GM13976 (cell line): ENCODE measurements around the gene AUH.

ENCODE experiments used
- DNase-seq: peaks from one replicate; pipeline ENCODE4 v3.0.0; 2012; ENCODE audit warnings: low spot score
- in situ Hi-C: fragments of 300-500 bp; cut with MboI; formaldehyde crosslinking; loops from one replicate; pipeline ENCODE4 v1.12.0; 2022; ENCODE audit warnings: low sequenced_read_pairs, mixed read lengths, inconsistent platforms; ENCODE audit not compliant: unreplicated experiment
- TF ChIP-seq, protein P1 (sequence below): IDR thresholded peaks from 2 replicates; pipeline ENCODE4 v1.5.1; 2012; ENCODE audit warnings: borderline replicate concordance, mild to moderate bottlenecking; ENCODE audit not compliant: insufficient read depth; ENCODE audit errors: extremely low read depth, missing control alignments, control extremely low read depth

AUH gene

DNA sequence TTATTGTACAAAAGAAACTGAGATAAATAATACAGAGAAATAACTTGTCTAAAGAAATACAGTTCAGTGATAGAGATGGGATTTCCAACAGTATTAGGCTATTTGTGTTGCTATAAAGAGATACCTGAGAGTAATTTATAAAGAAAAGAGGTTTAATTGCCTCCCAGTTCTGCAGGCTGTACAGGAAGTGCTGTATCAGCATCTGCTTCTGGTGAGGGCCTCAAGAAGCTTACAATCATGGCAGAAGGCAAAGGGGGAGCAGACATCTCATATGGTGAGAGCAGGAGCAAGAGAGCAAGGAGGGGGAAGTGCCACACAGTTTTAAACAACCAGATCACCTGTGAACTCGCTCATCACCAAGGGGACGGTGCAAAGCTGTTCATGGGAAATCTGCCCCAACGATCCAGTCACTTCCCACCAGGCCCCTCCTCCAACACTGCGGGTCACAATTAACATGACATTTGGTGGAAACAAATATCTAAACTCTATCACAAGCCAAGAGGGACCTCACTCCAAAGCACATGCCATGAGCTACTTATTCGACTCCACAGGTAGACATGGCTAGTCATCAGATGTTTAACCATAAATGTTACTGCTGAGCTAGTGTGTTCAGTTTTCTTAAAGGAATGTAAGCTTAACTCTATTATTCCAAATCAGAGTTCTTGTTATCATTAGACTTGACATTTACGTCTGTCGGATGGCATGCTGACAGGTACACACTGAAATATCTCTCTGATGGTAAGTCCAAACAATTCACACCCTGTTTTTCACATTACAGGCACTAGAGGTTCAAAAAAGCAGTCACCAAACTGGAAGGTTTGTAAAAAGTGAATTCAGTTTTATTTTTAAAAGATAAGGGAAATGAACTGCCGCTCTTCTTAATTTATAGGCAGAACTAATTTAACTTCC is 82.2 kb downstream of the AUH start:
- in situ Hi-C loops, result no loop called here
- DNase-seq, result no peak
- TF ChIP-seq, protein P1, sequence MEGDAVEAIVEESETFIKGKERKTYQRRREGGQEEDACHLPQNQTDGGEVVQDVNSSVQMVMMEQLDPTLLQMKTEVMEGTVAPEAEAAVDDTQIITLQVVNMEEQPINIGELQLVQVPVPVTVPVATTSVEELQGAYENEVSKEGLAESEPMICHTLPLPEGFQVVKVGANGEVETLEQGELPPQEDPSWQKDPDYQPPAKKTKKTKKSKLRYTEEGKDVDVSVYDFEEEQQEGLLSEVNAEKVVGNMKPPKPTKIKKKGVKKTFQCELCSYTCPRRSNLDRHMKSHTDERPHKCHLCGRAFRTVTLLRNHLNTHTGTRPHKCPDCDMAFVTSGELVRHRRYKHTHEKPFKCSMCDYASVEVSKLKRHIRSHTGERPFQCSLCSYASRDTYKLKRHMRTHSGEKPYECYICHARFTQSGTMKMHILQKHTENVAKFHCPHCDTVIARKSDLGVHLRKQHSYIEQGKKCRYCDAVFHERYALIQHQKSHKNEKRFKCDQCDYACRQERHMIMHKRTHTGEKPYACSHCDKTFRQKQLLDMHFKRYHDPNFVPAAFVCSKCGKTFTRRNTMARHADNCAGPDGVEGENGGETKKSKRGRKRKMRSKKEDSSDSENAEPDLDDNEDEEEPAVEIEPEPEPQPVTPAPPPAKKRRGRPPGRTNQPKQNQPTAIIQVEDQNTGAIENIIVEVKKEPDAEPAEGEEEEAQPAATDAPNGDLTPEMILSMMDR, result no peak

DNA sequence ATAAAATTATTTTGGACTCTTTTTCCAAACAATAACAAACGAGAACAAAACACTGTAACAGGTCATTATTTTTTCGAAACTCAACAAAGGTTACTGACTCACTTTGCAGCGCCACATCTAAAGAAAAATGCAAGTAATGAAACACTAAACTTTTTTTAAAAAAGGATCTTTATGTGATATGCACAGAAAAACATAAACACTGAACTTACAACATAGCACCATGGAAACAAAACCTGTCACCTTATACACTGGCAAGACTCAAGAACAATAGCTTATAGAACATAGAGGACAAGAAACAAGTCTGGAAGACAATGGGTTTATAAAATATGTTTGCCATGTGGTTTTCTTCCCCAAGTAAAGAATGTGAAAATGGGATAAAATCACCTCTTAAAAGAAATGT is 85.2 kb downstream of the AUH start:
- DNase-seq, result no peak
- in situ Hi-C loops, result no loop called here
- TF ChIP-seq, protein P1, result no peak

DNA sequence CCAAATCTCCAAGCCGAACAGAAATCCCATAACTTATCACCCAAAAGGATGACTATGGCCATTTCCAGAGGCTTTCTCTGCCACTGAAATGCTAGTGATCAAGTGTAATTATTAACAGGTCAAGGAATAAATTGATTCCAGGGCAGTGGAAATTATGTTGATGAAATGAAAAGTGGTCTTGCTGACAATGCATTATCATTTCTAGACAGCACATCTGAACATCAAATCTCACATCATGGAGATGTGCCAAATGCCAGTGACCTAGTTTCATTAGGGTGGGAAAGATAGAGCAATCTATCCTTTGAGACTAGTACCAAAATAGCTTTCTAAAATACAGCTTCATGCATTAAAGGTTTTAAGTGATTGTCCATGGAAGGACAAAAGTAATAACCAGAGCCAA is 86.1 kb downstream of the AUH start:
- in situ Hi-C loops, result no loop called here
- DNase-seq, result no peak
- TF ChIP-seq, protein P1, result no peak

DNA sequence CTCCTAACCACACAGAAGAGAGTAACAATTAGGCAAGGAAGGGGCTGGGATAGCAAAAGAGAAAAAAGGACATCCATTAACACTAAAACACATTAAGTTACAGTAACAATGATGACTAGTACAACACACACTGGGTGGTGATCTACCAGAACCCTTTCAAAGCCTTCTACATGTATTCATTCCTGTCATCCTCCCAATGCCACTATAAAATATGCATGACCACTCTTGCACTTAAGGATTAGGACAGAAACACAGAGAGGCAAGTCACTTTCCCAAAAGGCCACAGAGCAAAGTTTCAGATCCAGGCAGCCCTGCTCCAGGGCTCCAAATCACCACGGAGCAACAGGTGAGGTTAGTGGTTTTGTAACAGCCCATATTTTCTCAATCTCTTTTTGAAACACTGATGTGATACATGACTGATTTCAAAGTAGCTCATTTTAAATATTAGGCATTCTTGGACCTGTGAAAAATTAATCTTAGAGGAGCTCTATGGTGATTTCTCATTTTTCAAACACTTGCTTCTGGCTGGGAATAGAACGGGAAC is 86.7 kb downstream of the AUH start:
- in situ Hi-C loops, result no loop called here
- no peak for DNase-seq
- TF ChIP-seq, protein P1, result no peak

DNA sequence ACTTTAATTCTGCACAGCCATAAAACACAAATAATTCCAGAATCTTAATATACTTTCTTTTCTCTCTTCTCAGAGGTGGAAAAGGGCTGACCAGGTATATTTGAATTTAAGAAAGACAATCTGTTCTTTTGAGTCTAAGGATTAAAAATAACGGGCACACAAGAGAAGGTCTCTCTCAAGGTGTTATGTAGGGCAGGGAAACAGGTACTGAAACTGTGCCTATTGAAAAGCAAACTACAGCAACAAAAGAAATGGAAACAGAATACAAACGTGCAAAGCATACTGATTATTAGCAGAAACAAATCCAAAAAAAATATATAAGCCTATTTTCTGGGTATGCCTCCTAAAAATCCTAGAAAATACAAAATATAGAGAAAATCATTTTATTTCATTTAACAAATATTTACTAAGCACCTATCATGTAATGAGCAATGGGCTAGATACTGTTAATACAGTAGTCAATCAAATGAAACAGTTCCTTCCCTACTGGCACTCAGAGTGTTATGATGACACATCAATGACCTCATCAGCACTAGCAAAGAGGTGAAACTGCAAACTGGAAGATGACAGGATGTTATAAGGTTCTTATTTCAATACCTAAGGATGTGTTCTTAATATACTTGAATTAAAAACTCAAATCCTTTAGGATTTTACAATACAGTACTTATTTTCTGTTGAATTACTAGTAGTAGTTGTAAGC is 87.7 kb downstream of the AUH start:
- in situ Hi-C loops, result no loop called here
- TF ChIP-seq, protein P1, result no peak
- DNase-seq, result peak; percentile 35

DNA sequence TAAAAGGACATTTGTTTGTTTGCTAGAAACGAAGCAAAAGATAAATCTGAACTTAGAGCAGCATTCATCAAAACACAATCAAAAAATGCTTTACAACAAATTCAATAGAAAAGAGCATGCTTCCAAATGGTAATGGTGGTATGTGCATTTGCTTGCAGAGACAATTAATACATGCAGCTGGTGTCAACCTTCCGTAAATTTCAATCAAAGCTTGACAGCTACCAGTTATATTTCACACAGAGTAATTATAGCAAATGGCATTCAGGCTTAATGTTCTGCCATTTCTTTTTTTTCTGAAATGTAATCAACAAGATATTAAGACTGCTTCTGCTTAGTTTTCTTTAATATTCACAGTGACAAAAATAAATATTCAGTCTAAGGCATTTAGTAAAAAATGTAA is 90.6 kb downstream of the AUH start:
- in situ Hi-C loops, result no loop called here
- TF ChIP-seq, protein P1, result no peak

More for the DNA sequence above, 90.6 kb downstream of the AUH start:
- DNase-seq, result no peak
